Measurements from ENCODE around the gene FBXO48. TPM values are rescaled to one million over a fixed set of nuclear protein-coding genes. Genes with fewer than 3 reads are reported as not detected.
A peak's percentile ranks its signal among the peaks of the same experiment; 100 is the strongest.
"Not testable (repeated sequence)": the region's sequence is repeated elsewhere in the genome, so short reads cannot be mapped to it uniquely, and the experiment has no call there.

FBXO48 gene
- total RNA-seq, 3 donors from 2014 or later, result 0.98 to 1.6 (median 1.1) TPM

DNA sequence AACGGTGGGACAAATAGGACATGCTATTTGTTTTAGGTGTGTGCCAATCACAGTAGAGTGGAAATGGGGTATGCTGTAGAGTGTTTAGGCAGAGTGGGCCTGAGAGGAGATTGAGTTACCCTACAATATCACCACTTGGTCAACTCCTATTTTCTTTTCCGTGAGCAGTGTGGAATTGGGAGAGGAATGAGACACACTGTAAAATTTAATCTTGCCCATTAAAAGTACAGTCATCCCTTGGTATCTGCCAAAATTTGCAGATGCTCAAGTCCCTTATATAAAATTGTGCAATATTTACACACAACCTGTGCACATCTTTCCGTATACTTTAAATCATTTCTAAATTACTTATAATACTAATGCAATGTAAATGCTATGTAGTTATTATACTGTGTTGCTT is 12.4 kb downstream of the FBXO48 start:
- no peak overlapping the region for H3K4me3 ChIP-seq
- H3K4me1 ChIP-seq, result no peaks in the 10 kb centered on the region
- H3K36me3 ChIP-seq, result no peaks in the 10 kb centered on the region
- no peak for DNase-seq (ENCODE audit: low spot score in 2 of 2)
- no peaks in the 10 kb centered on the region for H3K9me3 ChIP-seq
- TF ChIP-seq POLR2A (IDR thresholded peaks at IDR 0.05), result no peak
- TF ChIP-seq, protein P1, sequence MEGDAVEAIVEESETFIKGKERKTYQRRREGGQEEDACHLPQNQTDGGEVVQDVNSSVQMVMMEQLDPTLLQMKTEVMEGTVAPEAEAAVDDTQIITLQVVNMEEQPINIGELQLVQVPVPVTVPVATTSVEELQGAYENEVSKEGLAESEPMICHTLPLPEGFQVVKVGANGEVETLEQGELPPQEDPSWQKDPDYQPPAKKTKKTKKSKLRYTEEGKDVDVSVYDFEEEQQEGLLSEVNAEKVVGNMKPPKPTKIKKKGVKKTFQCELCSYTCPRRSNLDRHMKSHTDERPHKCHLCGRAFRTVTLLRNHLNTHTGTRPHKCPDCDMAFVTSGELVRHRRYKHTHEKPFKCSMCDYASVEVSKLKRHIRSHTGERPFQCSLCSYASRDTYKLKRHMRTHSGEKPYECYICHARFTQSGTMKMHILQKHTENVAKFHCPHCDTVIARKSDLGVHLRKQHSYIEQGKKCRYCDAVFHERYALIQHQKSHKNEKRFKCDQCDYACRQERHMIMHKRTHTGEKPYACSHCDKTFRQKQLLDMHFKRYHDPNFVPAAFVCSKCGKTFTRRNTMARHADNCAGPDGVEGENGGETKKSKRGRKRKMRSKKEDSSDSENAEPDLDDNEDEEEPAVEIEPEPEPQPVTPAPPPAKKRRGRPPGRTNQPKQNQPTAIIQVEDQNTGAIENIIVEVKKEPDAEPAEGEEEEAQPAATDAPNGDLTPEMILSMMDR (IDR thresholded peaks at IDR 0.05), result no peak
- no peak for TF ChIP-seq POLR2AphosphoS5 (IDR thresholded peaks at IDR 0.05)
- intact Hi-C loops (cut with DNase I; ENCODE audit: low total_unique reads), result no loop called here
- H3K27me3 ChIP-seq, result no peaks in the 10 kb centered on the region
- no peak overlapping the region for H3K27ac ChIP-seq

DNA sequence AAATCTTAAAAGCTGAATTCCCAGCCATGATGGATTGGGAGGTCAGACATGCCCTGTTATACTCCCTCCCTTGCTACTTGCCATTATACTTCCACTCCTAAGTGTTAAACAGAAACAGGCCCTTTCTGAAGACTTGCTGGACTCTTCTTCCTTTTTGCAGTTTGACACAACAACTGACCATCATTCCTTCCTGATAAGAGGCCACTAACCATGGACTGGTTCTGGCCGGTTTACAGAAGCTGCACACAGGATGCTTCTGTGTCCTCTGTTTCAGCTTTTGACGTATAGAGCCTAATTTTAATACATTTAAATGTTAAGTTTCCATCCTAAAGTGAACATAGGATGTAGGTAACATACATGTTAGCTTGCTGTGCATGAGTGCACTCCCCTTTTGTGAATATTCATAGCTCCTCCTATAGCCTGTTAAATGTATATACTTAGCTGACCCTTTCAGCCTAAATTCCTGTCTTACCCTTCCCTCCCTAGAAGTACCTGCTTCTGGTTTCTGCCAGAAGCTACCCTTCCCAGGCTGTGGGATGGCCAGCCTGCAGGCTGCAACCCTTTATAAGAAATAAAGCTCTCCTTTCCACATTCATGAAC is 13.2 kb downstream of the FBXO48 start:
- H3K9me3 ChIP-seq, result peaks cover 0 to 6% of the 10 kb centered on the region in 2 donors
- TF ChIP-seq POLR2A (IDR thresholded peaks at IDR 0.05) (no peak), POLR2AphosphoS5 (IDR thresholded peaks at IDR 0.05) (no peak)
- no peak overlapping the region for H3K27ac ChIP-seq
- H3K27me3 ChIP-seq, result no peaks in the 10 kb centered on the region
- intact Hi-C loops (cut with DNase I; ENCODE audit: low total_unique reads), result no loop called here
- no peaks in the 10 kb centered on the region for H3K4me1 ChIP-seq
- no peak overlapping the region for H3K4me3 ChIP-seq
- no peak for DNase-seq (ENCODE audit: low spot score in 2 of 2)
- H3K36me3 ChIP-seq, result no peaks in the 10 kb centered on the region

DNA sequence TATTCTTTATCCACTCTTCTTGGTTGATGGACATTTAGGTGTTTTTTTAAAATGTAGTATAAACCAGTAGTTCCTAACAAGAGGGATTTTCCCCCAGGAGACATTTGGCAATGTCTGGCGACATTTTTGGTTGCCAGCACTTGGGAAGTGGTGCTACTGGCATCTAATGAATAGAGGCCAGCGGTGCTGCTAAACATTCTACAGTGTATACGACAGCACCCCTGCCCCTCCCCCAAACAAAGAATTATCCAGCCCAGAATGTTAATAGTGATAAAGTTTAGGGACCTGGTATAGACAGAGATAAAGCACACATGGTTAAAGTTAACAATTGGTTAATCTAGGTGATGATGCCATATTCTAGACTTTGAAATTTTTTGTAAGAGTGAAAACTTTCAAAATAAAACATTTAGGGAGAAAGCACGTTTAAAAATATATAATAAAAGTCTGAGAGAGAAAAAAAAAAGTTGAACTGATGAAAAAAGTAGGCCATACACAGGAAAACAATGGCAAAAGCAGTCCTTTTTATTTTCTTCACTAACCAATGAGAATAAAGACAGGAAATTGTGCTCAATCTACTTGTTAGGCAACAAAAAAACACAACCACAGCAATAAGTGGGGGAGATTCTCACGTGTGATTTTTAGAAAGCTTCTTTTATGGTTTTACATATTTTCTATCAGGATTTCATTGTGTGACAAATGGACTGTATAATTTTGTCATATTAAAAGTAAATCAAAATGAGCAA is 14.8 kb downstream of the FBXO48 start:
- intact Hi-C loops (cut with DNase I; ENCODE audit: low total_unique reads), result no loop called here
- H3K27ac ChIP-seq, result no peak overlapping the region
- H3K4me3 ChIP-seq, result no peak overlapping the region
- TF ChIP-seq POLR2A (IDR thresholded peaks at IDR 0.05) (no peak), POLR2AphosphoS5 (IDR thresholded peaks at IDR 0.05) (no peak)
- TF ChIP-seq, protein P1 (IDR thresholded peaks at IDR 0.05), result no peak
- no peak for DNase-seq (ENCODE audit: low spot score in 2 of 2)
- no peaks in the 10 kb centered on the region for H3K36me3 ChIP-seq
- peaks cover 8% of the 10 kb centered on the region in 2 donors for H3K9me3 ChIP-seq
- no peaks in the 10 kb centered on the region for H3K4me1 ChIP-seq
- no peaks in the 10 kb centered on the region for H3K27me3 ChIP-seq

DNA sequence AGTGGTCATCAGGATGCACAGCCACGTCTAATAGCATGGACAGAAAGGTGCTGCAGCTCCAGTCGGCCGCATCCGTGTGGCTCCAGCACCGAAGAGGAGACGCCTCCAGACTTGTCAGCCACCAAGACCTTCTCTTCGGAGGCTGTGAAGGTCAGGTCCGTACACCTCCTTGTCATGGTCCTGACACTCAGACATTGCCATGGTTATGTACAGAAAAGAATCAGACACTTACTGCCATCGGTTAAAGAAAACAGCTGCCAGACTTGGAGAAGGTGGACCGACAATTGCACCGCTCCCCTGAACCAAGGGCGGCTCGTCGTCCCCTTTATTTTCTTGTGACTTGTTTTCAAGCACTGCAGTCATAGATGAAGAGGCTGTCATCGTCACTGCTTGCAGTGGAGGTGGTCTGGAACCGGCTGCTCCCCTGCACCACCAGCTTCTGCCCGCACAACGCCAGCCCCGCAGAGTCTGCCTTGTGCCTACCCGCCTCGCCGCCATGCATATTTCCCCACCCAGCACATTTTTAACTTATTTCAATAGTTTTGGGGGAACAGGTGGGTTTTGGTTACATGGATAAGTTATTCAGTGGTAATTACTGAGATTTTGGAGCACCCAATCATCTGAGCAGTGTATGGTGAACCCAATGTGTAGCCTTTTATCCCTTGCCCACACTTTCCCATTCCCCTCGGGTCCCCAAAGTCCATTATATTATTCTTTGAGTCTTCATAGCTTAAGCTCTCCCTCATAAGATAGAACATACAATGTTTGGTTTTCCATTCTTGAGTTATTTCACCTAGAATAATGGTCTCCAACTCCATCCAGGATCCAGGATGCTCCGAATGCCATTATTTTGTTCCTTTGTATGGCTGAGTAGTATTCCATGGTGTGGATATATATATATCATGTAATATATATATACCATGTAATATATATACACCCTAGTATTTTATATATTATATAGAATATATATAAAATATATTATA is 18.1 kb downstream of the FBXO48 start:
- Histone ChIP-seq H3K27ac (no peak overlapping the region), H3K4me3 (no peak overlapping the region), H3K9me3 (peaks cover 8 to 14% of the 10 kb centered on the region in 2 donors), H3K27me3 (no peaks in the 10 kb centered on the region), H3K4me1 (no peaks in the 10 kb centered on the region), H3K36me3 (no peaks in the 10 kb centered on the region)
- no peak for DNase-seq (ENCODE audit: low spot score in 2 of 2)
- intact Hi-C loops (cut with DNase I; ENCODE audit: low total_unique reads), result no loop called here
- no peak for TF ChIP-seq POLR2A (IDR thresholded peaks at IDR 0.05)
- peak in 1 of 3 donors; percentile 11 for TF ChIP-seq POLR2AphosphoS5 (IDR thresholded peaks at IDR 0.05)

DNA sequence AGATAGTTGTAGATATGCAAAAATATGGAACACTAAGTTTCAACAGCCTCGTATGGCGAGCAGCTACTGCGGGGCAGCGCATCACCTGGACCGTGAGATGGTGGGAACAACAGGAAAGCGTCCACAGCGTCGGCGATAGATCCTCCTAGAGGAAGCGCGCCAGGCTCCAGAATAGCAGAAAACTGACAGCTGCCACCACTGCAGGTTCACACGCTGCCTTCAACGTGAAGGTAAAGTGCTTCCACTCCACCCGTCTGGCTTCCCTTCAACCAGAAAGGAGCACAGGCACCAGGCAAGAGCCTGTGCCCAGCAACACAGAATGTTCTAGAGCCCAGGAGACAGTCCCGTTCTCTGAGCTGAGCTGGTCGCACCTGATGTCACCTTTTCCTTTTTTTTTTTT is 20.0 kb downstream of the FBXO48 start:
- no peak overlapping the region for H3K27ac ChIP-seq
- H3K4me3 ChIP-seq, result no peak overlapping the region
- intact Hi-C loops (cut with DNase I; ENCODE audit: low total_unique reads), result no loop called here
- peaks cover 8 to 14% of the 10 kb centered on the region in 2 donors for H3K9me3 ChIP-seq
- no peaks in the 10 kb centered on the region for H3K4me1 ChIP-seq
- H3K36me3 ChIP-seq, result no peaks in the 10 kb centered on the region
- no peaks in the 10 kb centered on the region for H3K27me3 ChIP-seq
- TF ChIP-seq, protein P1 (IDR thresholded peaks at IDR 0.05), result no peak
- no peak for TF ChIP-seq POLR2AphosphoS5 (IDR thresholded peaks at IDR 0.05)
- TF ChIP-seq POLR2A (IDR thresholded peaks at IDR 0.05), result no peak
- DNase-seq (ENCODE audit: low spot score in 2 of 2), result no peak

DNA sequence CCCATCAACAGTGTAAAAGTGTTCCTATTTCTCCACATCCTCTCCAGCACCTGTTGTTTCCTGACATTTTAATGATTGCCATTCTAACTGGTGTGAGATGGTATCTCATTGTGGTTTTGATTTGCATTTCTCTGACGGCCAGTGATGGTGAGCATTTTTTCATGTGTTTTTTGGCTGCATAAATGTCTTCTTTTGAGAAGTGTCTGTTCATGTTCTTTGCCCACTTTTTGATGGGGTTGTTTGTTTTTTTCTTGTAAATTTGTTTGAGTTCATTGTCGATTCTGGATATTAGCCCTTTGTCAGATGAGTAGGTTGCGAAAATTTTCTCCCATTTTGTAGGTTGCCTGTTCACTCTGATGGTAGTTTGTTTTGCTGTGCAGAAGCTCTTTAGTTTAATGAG is 20.7 kb downstream of the FBXO48 start:
- DNase-seq (ENCODE audit: low spot score in 2 of 2); H3K4me3 ChIP-seq; H3K27me3 ChIP-seq; intact Hi-C loops (cut with DNase I; ENCODE audit: low total_unique reads); H3K27ac ChIP-seq; H3K4me1 ChIP-seq; H3K36me3 ChIP-seq: not testable (repeated sequence)
- peaks cover 8 to 14% of the 10 kb centered on the region in 2 donors for H3K9me3 ChIP-seq
